Astrocyte (in vitro differentiated cells and primary cell): ENCODE measurements around the gene RBCK1. TPM values are rescaled to one million over a fixed set of nuclear protein-coding genes. Genes with fewer than 3 reads are reported as not detected.
"Not testable (repeated sequence)": the region's sequence is repeated elsewhere in the genome, so short reads cannot be mapped to it uniquely, and the experiment has no call there.

Experiments
- DNase-seq: peaks from one replicate; pipeline ENCODE4 v3.0.0-alpha.2; 2010; ENCODE audit warnings: low read depth
- FAIRE-seq: peaks from 2 replicates; lab custom pipeline; 2011; peaks lifted over from hg19 to GRCh38; lab: Jason Lieb, UNC
- H2AFZ ChIP-seq: 2 replicates; pipeline ENCODE4 v1.6.0; 2012; ENCODE audit warnings: low read depth, low read length, inconsistent platforms
- H3K27ac ChIP-seq: 2 replicates; pipeline ENCODE4 v1.5.1; 2011; ENCODE audit warnings: low read depth, low read length, inconsistent platforms
- H3K27me3 ChIP-seq: 2 replicates; pipeline ENCODE4 v1.6.0; 2011; ENCODE audit warnings: low read length, inconsistent platforms; ENCODE audit not compliant: insufficient read depth
- H3K36me3 ChIP-seq: 2 replicates; pipeline ENCODE4 v1.5.1; 2011; ENCODE audit warnings: low read length, inconsistent platforms; ENCODE audit not compliant: insufficient read depth
- H3K4me1 ChIP-seq: 2 replicates; pipeline ENCODE4 v1.5.1; 2011; ENCODE audit warnings: low read length, inconsistent platforms; ENCODE audit not compliant: insufficient read depth
- H3K4me2 ChIP-seq: 2 replicates; pipeline ENCODE4 v1.6.0; 2012; ENCODE audit warnings: low read length, inconsistent platforms
- H3K4me3 ChIP-seq: 2 replicates; pipeline ENCODE4 v1.5.1; 2011; ENCODE audit warnings: low read depth, mild to moderate bottlenecking, low read length, inconsistent platforms; ENCODE audit not compliant: insufficient read depth
- H3K79me2 ChIP-seq: 2 replicates; pipeline ENCODE4 v1.6.0; 2012; ENCODE audit warnings: mild to moderate bottlenecking, low read length, inconsistent platforms; ENCODE audit not compliant: insufficient read depth
- H3K9ac ChIP-seq: 2 replicates; pipeline ENCODE4 v1.6.0; 2012; ENCODE audit warnings: mild to moderate bottlenecking, low read length, inconsistent platforms
- H3K9me3 ChIP-seq: 2 replicates; pipeline ENCODE4 v1.5.1; 2012; ENCODE audit warnings: low read depth, mild to moderate bottlenecking, low read length, inconsistent platforms; ENCODE audit not compliant: insufficient read depth
- H4K20me1 ChIP-seq: 2 replicates; pipeline ENCODE4 v1.6.0; 2012; ENCODE audit warnings: low read length, inconsistent platforms; ENCODE audit not compliant: insufficient read depth
- H3K27ac Mint-ChIP-seq: one replicate; pipeline ENCODE4 v1.8.0; 2021; ENCODE audit warnings: mild to moderate bottlenecking, mixed read lengths; ENCODE audit not compliant: unreplicated experiment
- H3K27me3 Mint-ChIP-seq: one replicate; pipeline ENCODE4 v1.8.0; 2021; ENCODE audit warnings: low read depth, mixed read lengths; ENCODE audit not compliant: unreplicated experiment
- H3K36me3 Mint-ChIP-seq: one replicate; pipeline ENCODE4 v1.8.0; 2021; ENCODE audit warnings: low read depth, mixed read lengths; ENCODE audit not compliant: unreplicated experiment
- H3K4me1 Mint-ChIP-seq: one replicate; pipeline ENCODE4 v1.8.0; 2021; ENCODE audit warnings: low read depth, mixed read lengths; ENCODE audit not compliant: unreplicated experiment
- H3K4me3 Mint-ChIP-seq: one replicate; pipeline ENCODE4 v1.8.0; 2021; ENCODE audit warnings: mild to moderate bottlenecking, moderate library complexity, mixed read lengths; ENCODE audit not compliant: unreplicated experiment
- H3K9me3 Mint-ChIP-seq: one replicate; pipeline ENCODE4 v1.8.0; 2021; ENCODE audit warnings: mild to moderate bottlenecking, mixed read lengths; ENCODE audit not compliant: unreplicated experiment
- EZH2 ChIP-seq: IDR thresholded peaks from 2 replicates; pipeline ENCODE4 v1.6.1; 2012; ENCODE audit warnings: mild to moderate bottlenecking, low read length, inconsistent platforms; ENCODE audit not compliant: insufficient read depth
- total RNA-seq: library from RNA; stranded (reverse); gene quantifications from 2 replicates; pipeline ENCODE4 v1.2.1, GENCODE V29; 2021
- TF ChIP-seq, protein P1 (sequence below): IDR thresholded peaks from 2 replicates; pipeline ENCODE4 v1.5.1; 2011; ENCODE audit warnings: low read depth, mild to moderate bottlenecking, inconsistent platforms, low read length, moderate library complexity; ENCODE audit not compliant: insufficient read depth

The RBCK1 gene
- total RNA-seq, 1 donor from 2014 or later = 124 TPM

DNA sequence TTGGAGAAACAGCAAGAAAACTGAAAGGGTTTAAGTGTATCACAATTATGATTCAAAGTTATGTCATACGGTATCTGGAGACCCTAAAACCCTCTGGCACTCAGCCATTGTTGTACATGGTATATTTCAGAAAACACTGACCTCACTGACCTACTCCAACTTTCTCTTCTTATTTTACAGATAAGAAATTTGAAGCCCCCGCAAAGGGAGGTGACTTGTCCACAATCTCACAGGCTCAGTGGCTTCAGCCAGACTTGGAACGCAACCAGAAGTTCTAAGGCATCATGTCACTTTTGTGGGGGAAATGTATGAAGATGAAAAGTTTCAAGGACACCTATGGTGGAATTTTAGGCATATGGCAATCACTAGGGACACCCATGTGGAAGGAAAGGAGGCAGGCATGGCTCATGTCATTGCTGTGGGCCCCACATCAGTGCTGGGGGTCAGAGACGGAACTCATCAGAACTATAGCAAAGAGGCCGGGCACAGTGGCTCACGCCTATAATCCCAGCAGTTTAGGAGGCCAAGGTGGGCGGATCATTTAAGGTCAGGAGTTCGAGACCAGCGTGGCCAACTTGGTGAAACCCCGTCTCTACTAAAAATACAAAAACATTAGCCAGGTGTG lies 32.7 kb upstream of the RBCK1 start:
- no peaks in the 10 kb centered on the region for H3K79me2 ChIP-seq

DNA sequence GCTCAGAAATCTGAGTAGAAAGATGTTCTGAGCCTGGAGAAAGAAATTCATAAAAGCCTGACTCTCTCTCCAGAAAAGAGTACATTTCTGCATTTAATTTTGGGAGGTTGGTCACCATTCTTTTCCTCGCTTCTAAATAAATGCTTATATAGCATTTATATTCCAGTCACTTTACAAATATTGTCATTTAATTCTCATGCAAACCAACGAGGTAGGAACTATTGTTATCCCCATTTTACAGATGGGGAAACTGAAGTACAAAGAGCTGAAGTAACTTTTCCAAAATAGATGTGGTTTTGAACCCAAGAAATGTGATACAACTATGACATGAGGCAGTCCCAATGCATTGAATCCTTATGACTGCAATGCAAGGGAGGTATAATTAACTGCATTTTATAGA lies 32.0 kb upstream of the RBCK1 start:
- Mint-ChIP-seq H3K27me3 (peaks cover 8% of the 10 kb centered on the region), H3K27ac (no peak overlapping the region), H3K4me1 (peaks cover 18% of the 10 kb centered on the region), H3K4me3 (no peak overlapping the region), H3K36me3 (no peaks in the 10 kb centered on the region), H3K9me3 (no peaks in the 10 kb centered on the region)
- no peaks in the 10 kb centered on the region for H3K9me3 ChIP-seq
- DNase-seq (no peak), FAIRE-seq (no peak)
- H3K27ac ChIP-seq = no peak overlapping the region
- no peak overlapping the region for H3K4me2 ChIP-seq
- no peaks in the 10 kb centered on the region for H3K27me3 ChIP-seq
- no peaks in the 10 kb centered on the region for H4K20me1 ChIP-seq
- no peak overlapping the region for H3K9ac ChIP-seq
- TF ChIP-seq EZH2 = no peak
- TF ChIP-seq, protein P1, sequence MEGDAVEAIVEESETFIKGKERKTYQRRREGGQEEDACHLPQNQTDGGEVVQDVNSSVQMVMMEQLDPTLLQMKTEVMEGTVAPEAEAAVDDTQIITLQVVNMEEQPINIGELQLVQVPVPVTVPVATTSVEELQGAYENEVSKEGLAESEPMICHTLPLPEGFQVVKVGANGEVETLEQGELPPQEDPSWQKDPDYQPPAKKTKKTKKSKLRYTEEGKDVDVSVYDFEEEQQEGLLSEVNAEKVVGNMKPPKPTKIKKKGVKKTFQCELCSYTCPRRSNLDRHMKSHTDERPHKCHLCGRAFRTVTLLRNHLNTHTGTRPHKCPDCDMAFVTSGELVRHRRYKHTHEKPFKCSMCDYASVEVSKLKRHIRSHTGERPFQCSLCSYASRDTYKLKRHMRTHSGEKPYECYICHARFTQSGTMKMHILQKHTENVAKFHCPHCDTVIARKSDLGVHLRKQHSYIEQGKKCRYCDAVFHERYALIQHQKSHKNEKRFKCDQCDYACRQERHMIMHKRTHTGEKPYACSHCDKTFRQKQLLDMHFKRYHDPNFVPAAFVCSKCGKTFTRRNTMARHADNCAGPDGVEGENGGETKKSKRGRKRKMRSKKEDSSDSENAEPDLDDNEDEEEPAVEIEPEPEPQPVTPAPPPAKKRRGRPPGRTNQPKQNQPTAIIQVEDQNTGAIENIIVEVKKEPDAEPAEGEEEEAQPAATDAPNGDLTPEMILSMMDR = no peak
- H3K79me2 ChIP-seq = no peaks in the 10 kb centered on the region
- H2AFZ ChIP-seq = no peak overlapping the region
- no peaks in the 10 kb centered on the region for H3K36me3 ChIP-seq
- peaks cover 16% of the 10 kb centered on the region for H3K4me1 ChIP-seq
- no peak overlapping the region for H3K4me3 ChIP-seq

More for the DNA sequence above, 32.7 kb upstream of the RBCK1 start:
- H3K4me3 Mint-ChIP-seq = peak overlapping the region; percentile 58
- peaks cover 18% of the 10 kb centered on the region for H3K4me1 Mint-ChIP-seq
- no peaks in the 10 kb centered on the region for H3K9me3 Mint-ChIP-seq
- no peaks in the 10 kb centered on the region for H3K36me3 Mint-ChIP-seq
- peaks cover 8% of the 10 kb centered on the region for H3K27me3 Mint-ChIP-seq
- no peak overlapping the region for H2AFZ ChIP-seq
- H3K27ac ChIP-seq = no peak overlapping the region
- peaks cover 16% of the 10 kb centered on the region for H3K4me1 ChIP-seq
- FAIRE-seq = no peak
- no peak for TF ChIP-seq EZH2
- TF ChIP-seq, protein P1 = no peak
- no peak overlapping the region for H3K27ac Mint-ChIP-seq
- H3K27me3 ChIP-seq = no peaks in the 10 kb centered on the region
- no peaks in the 10 kb centered on the region for H3K36me3 ChIP-seq
- H3K9ac ChIP-seq = no peak overlapping the region
- no peak overlapping the region for H3K4me3 ChIP-seq
- DNase-seq = no peak
- H3K9me3 ChIP-seq = no peaks in the 10 kb centered on the region
- H3K4me2 ChIP-seq = no peak overlapping the region
- no peaks in the 10 kb centered on the region for H4K20me1 ChIP-seq

DNA sequence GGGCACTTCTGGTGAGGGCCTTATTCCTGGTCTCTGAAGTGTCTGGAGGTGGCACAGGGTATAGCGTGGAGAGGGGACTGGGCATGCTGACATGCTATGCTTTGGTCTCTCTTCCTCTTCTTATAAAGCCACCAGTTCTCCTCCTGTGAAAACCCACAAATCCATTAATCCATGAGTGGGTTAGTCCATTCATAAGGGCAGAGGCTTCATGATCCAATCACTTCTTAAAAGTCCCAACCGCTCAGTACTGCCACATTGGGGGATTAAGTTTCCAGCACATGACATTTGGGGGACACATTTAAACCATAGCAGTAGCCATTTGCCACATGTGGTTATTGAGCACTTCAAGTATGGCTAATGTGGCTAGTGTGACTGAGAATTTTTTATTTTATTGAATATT lies 31.3 kb upstream of the RBCK1 start:
- Mint-ChIP-seq H3K27me3 (peaks cover 8% of the 10 kb centered on the region), H3K4me1 (peaks cover 12% of the 10 kb centered on the region), H3K4me3 (no peak overlapping the region), H3K27ac (no peak overlapping the region), H3K9me3 (no peaks in the 10 kb centered on the region), H3K36me3 (no peaks in the 10 kb centered on the region)
- Histone ChIP-seq H3K9me3 (no peaks in the 10 kb centered on the region), H3K36me3 (no peaks in the 10 kb centered on the region), H3K79me2 (no peaks in the 10 kb centered on the region), H3K4me2 (no peak overlapping the region), H3K4me3 (no peak overlapping the region), H2AFZ (no peak overlapping the region), H3K4me1 (peaks cover 13% of the 10 kb centered on the region), H4K20me1 (no peaks in the 10 kb centered on the region), H3K27me3 (no peaks in the 10 kb centered on the region), H3K27ac (no peak overlapping the region), H3K9ac (no peak overlapping the region)
- FAIRE-seq (no peak), DNase-seq (no peak)
- TF ChIP-seq, protein P1 = no peak
- no peak for TF ChIP-seq EZH2

DNA sequence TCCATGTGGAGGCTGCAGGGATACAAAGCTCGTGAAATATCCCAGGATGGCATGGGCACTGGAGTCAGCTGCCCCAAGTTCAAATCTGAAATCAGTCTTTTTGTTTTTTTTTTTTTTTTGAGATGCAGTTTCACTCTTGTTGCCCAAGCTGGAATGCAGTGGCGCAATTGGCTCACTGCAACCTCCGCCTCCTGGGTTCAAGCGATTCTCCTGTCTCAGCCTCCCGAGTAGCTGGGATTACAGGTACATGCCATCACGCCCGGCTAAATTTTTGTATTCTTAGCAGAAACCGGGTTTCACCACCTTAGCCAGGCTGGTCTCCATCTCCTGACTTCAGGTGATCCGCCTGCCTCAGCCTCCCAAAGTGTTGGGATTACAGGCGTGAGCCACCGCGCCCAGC lies 30.5 kb upstream of the RBCK1 start:
- H3K27ac ChIP-seq, H3K9me3 Mint-ChIP-seq, H3K9me3 ChIP-seq, H3K4me2 ChIP-seq, H3K4me3 ChIP-seq, H3K27ac Mint-ChIP-seq, H3K36me3 Mint-ChIP-seq, H4K20me1 ChIP-seq, H3K4me1 ChIP-seq, H2AFZ ChIP-seq, H3K27me3 ChIP-seq, H3K79me2 ChIP-seq, H3K4me1 Mint-ChIP-seq, H3K9ac ChIP-seq, H3K27me3 Mint-ChIP-seq, H3K4me3 Mint-ChIP-seq, H3K36me3 ChIP-seq, DNase-seq, FAIRE-seq: not testable (repeated sequence)
